ENCODE results near the gene IL31.

GRCh38 chr12:122126342-122126635, 47.7 kb downstream of the IL31 start:
- TF ChIP-seq EZH2 (optimal IDR thresholded peaks at IDR 0.05; ENCODE audit: low read depth, low read length), result no peak
- TF ChIP-seq, protein P1, sequence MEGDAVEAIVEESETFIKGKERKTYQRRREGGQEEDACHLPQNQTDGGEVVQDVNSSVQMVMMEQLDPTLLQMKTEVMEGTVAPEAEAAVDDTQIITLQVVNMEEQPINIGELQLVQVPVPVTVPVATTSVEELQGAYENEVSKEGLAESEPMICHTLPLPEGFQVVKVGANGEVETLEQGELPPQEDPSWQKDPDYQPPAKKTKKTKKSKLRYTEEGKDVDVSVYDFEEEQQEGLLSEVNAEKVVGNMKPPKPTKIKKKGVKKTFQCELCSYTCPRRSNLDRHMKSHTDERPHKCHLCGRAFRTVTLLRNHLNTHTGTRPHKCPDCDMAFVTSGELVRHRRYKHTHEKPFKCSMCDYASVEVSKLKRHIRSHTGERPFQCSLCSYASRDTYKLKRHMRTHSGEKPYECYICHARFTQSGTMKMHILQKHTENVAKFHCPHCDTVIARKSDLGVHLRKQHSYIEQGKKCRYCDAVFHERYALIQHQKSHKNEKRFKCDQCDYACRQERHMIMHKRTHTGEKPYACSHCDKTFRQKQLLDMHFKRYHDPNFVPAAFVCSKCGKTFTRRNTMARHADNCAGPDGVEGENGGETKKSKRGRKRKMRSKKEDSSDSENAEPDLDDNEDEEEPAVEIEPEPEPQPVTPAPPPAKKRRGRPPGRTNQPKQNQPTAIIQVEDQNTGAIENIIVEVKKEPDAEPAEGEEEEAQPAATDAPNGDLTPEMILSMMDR (IDR thresholded peaks at IDR 0.05; ENCODE audit: low read length), result no peak
